Measurements from ENCODE around the gene HAPLN2.

Gene HAPLN2

GRCh38 chr1:156643049-156643777 lies 24.0 kb downstream of the HAPLN2 start:
- Histone ChIP-seq H3K4me3 (ENCODE audit: low read depth, low read length) (no peak overlapping the region), H3K9ac (no peak overlapping the region), H3K4me1 (peaks cover 6% of the 10 kb centered on the region), H3K4me2 (ENCODE audit: low read length) (no peak overlapping the region), H3K27ac (no peak overlapping the region), H2AFZ (no peak overlapping the region), H3K27me3 (ENCODE audit: control insufficient read depth, insufficient read depth, low read length) (peaks cover 6% of the 10 kb centered on the region), H3K9me3 (ENCODE audit: control insufficient read depth, low read length) (no peaks in the 10 kb centered on the region), H3K36me3 (ENCODE audit: control insufficient read depth, insufficient read depth, low read length) (no peaks in the 10 kb centered on the region), H3K79me2 (no peaks in the 10 kb centered on the region)
- TF ChIP-seq CTCF (IDR thresholded peaks at IDR 0.05), result no peak

GRCh38 chr1:156643778-156644092 lies 24.5 kb downstream of the HAPLN2 start:
- no peak overlapping the region for H3K9ac ChIP-seq
- no peaks in the 10 kb centered on the region for H3K36me3 ChIP-seq (ENCODE audit: control insufficient read depth, insufficient read depth, low read length)
- no peak overlapping the region for H2AFZ ChIP-seq
- no peaks in the 10 kb centered on the region for H3K9me3 ChIP-seq (ENCODE audit: control insufficient read depth, low read length)
- H3K4me1 ChIP-seq, result peaks cover 6% of the 10 kb centered on the region
- no peak overlapping the region for H3K27ac ChIP-seq
- H3K27me3 ChIP-seq (ENCODE audit: control insufficient read depth, insufficient read depth, low read length), result peaks cover 6% of the 10 kb centered on the region
- no peak overlapping the region for H3K4me3 ChIP-seq (ENCODE audit: low read depth, low read length)
- no peaks in the 10 kb centered on the region for H3K79me2 ChIP-seq
- no peak for TF ChIP-seq CTCF (IDR thresholded peaks at IDR 0.05)
- H3K4me2 ChIP-seq (ENCODE audit: low read length), result no peak overlapping the region

GRCh38 chr1:156644146-156644545 lies 24.9 kb downstream of the HAPLN2 start:
- Histone ChIP-seq H3K79me2 (no peaks in the 10 kb centered on the region), H3K27ac (no peak overlapping the region), H2AFZ (no peak overlapping the region), H3K4me1 (peaks cover 6% of the 10 kb centered on the region), H3K9ac (no peak overlapping the region), H3K4me2 (ENCODE audit: low read length) (no peak overlapping the region), H3K4me3 (ENCODE audit: low read depth, low read length) (no peak overlapping the region), H3K9me3 (ENCODE audit: control insufficient read depth, low read length) (no peaks in the 10 kb centered on the region), H3K27me3 (ENCODE audit: control insufficient read depth, insufficient read depth, low read length) (peaks cover 6% of the 10 kb centered on the region), H3K36me3 (ENCODE audit: control insufficient read depth, insufficient read depth, low read length) (no peaks in the 10 kb centered on the region)
- no peak for TF ChIP-seq CTCF (IDR thresholded peaks at IDR 0.05)

GRCh38 chr1:156644640-156645039 lies 25.4 kb downstream of the HAPLN2 start:
- H3K9ac ChIP-seq, result no peak overlapping the region
- no peak overlapping the region for H2AFZ ChIP-seq

More at GRCh38 chr1:156644640-156645039, 25.4 kb downstream of the HAPLN2 start:
- peaks cover 4% of the 10 kb centered on the region for H3K4me1 ChIP-seq
- H3K9me3 ChIP-seq (ENCODE audit: control insufficient read depth, low read length), result no peaks in the 10 kb centered on the region
- H3K79me2 ChIP-seq, result no peaks in the 10 kb centered on the region
- no peak for TF ChIP-seq CTCF (IDR thresholded peaks at IDR 0.05)
- no peaks in the 10 kb centered on the region for H3K36me3 ChIP-seq (ENCODE audit: control insufficient read depth, insufficient read depth, low read length)
- H3K27me3 ChIP-seq (ENCODE audit: control insufficient read depth, insufficient read depth, low read length), result peaks cover 6% of the 10 kb centered on the region
- H3K4me2 ChIP-seq (ENCODE audit: low read length), result no peak overlapping the region
- no peak overlapping the region for H3K27ac ChIP-seq
- H3K4me3 ChIP-seq (ENCODE audit: low read depth, low read length), result no peak overlapping the region

Measured in parathyroid adenoma (tissue), 2 donors.